ENCODE data around the gene NKX2-2.

DNA sequence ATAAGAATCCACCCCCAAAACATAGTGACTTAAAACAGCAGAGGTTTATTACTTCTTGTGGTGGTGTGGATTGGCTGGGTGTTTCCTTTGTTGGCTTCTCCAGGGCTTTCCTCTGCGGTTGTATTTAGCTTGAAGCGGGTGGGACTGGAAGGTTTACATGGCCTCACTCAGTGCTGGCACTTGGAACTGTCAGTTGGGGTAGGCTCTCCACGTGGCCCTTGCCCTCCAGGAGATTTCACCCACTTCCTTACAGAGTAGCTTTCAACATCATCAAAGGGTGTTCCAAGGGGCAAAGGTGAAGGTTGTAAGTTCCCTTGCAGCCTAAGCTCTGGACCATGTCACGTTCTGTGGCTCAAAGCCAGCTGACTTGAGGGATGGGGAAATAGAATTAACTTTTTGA is 32.5 kb upstream of the NKX2-2 start:
- TF ChIP-seq, protein P1, sequence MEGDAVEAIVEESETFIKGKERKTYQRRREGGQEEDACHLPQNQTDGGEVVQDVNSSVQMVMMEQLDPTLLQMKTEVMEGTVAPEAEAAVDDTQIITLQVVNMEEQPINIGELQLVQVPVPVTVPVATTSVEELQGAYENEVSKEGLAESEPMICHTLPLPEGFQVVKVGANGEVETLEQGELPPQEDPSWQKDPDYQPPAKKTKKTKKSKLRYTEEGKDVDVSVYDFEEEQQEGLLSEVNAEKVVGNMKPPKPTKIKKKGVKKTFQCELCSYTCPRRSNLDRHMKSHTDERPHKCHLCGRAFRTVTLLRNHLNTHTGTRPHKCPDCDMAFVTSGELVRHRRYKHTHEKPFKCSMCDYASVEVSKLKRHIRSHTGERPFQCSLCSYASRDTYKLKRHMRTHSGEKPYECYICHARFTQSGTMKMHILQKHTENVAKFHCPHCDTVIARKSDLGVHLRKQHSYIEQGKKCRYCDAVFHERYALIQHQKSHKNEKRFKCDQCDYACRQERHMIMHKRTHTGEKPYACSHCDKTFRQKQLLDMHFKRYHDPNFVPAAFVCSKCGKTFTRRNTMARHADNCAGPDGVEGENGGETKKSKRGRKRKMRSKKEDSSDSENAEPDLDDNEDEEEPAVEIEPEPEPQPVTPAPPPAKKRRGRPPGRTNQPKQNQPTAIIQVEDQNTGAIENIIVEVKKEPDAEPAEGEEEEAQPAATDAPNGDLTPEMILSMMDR (IDR thresholded peaks at IDR 0.05; ENCODE audit: control extremely low read depth in 1 of 3, insufficient read depth in 1 of 3, low read depth in 1 of 3, low read length in 3 of 3): no peak
- TF ChIP-seq, protein P2, sequence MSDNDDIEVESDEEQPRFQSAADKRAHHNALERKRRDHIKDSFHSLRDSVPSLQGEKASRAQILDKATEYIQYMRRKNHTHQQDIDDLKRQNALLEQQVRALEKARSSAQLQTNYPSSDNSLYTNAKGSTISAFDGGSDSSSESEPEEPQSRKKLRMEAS (IDR thresholded peaks at IDR 0.05): no peak
- TF ChIP-seq POLR2AphosphoS5 (IDR thresholded peaks at IDR 0.05; ENCODE audit: low read depth, low read length): no peak
- TF ChIP-seq EZH2 (IDR thresholded peaks at IDR 0.05; ENCODE audit: low read depth, low read length, severe bottlenecking): no peak
- no peak for TF ChIP-seq ASH2L (IDR thresholded peaks at IDR 0.05; ENCODE audit: low read length)
- TF ChIP-seq HDAC6 (IDR thresholded peaks at IDR 0.05; ENCODE audit: low read depth, low read length): no peak
